ENCODE data around the gene GFY.

The GFY gene

DNA sequence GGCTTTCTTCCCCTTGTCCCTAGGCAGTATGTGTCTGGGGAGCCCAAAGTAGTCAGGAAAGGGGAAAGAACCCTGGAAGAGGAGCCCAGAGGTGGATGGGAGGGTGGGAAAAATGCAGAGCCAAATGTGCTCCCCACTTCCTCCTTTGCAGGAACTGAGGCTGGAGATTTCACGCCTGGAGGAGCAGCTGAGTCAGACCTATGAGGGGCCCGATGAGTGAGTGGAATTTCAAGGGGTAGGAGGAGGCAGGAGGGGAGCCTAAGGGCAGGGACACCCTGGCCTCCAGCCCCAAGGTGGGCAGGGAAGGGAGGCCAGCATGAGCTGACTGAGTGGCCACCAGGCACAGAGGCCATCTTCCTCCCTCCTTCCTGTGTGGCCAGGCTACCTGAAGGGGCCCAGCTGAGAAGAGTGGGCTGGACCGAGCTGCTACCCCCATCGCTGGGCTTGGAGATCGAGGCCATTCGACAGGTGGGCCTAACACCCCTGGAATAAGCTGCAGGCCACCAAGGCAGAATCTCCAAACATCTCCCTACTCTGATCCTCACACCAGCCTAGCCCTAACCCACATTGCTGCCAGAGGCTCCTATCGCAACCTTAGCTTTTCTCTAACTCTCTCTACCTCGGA, 16.3 kb upstream of the GFY start:
- DNase-seq (ENCODE audit: low read depth) = no peak

DNA sequence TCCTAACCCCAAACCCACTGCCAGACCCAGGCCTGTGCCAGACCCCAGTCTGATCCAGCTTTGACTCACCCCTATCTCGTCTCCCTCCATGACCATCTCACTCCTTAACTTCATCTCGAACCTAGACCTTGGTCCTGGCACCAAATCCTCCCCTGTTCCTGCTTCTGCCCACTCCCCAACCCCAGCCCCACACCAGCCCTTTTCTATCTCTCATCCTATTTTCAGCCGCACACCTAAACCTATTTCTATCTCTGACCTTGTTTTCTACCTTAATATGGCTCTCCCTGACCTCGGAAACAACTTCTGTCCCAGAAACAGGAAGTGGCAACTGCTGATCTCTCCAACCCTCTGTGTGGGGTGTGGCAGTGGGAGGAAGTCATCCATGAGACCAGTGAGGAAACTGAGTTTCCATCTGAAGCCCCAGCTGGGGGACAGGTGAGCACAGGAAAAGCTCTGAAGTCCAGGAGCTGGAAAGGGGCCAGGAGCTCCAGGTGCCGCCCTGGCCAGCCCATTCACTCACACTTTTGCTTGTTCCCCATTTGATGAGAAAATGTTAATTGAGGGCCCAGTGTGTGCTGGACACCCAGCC, 15.7 kb upstream of the GFY start:
- DNase-seq (ENCODE audit: low read depth) = no peak

DNA sequence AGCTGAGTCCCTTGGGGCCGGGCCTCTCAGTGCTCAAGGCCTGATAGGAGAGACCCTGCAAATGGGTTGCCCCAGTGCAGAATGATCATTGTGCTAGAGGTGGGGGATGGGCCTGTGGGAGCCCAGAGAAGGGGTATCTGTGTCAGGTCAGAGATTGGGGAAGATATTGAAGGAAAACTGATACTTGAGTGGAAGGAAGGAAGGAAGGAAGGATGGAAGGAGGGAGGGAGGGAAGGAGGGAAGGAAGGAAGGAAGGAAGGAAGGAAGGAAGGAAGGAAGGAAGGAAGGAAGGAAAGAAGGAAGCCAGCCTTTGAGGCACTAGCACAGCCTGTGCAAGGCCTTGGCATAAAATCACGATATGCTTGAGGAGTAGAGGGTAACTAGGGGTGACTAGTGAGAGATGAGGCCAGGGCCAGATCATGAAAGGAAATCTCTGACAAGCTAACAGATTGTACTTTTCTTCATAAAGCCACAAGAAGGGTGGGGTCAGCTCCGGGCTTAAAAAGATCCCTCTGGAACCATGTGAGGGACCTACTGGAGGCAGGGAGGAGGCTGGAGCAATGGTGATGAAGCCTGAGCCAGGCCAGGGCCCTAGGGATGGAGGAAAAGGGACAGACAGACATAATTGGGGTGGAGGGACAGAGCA, 13.4 kb upstream of the GFY start:
- DNase-seq (ENCODE audit: low read depth) = no peak

DNA sequence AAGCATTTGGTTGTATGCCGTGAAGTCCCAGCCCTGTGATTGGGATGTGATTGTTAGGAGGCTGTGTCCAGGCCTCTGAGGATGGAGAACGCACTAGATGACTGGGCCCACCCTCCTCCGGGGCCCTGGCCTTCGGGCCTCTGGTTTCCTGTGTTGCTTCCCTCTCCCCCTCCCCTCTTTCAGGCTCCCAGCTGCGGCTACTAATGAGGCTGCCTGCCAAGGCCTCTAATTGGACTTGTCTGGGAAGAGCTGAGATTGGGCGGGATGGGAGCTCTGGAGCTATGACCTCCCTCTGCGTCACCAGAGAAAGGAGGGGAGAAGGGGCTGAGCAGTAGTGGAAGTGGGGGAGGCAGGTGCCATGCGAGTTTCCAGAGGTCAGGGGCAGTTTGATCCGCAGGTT, 11.8 kb upstream of the GFY start:
- no peak for DNase-seq (ENCODE audit: low read depth)

DNA sequence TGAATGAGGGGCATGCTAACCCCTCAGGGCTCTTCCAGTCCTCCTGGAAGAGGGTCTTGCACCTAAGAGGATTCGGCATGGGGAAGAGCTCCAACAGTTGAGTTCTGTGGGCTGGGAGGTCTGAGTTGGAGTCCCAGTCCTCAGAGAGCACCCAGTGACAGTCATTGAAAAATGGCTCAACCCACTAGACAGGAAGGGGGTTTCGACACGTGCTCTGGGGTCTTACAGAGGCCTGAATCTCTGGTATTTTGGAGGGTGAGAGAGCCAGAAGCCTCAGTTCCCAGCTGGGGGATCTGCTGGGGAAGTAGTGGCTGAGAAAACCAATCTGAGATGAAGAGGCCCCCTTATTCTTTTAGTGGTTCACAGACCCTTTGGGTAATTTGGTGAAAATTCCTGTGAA, 10.9 kb upstream of the GFY start:
- no peak for DNase-seq (ENCODE audit: low read depth)

DNA sequence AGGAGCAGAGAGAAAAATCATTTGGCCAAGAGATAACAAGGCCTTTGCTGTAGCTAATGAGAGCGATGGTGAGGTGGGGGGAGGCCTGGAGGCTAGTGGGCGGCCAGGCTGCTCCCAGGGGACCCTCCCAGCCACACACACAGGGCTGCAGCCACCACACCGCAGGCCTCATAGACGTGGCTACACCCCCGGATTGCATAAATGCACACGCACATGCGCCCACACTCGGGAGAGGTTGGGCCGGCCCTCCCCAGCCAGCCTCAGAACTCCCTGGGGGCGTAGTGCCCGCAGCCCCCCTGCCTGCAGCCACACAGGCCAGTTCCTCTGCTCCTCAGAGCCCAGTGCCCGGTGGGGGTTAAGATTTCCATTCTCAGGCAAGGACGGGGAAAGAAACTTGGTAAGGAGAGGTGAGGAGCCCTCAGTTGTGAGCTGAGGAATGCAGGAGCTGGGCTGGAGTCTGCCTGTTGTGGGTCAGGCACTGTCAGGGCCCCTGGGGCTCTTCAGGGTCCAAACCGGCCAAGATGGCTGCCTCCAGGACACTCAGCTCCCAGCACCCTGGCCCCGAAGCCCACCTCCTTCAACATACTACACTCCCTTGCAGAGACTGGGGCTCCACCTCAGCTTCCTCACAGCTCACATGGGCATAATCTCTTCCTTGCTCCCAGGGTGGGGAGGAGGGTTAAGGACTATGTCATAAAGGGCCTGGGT, 9.9 kb upstream of the GFY start:
- DNase-seq (ENCODE audit: low read depth) = no peak

DNA sequence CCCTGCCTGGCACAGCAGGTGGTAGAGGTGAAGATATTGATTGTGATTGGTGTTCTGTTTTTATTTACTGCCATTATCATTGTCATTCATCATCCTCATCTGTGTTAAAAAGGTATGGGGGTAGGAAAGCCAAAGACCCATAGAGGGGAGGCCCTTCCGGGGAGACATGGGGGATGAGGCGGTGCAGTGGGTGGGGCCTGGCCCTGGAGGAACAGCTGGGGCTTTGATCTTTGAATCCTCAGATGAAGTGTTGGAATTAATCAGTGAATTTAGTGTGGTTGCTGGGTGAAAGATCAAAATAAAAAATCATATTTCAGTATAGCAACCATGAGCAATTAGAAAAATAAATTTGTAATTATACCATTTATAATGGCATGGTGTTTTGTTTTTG, 9.4 kb upstream of the GFY start:
- DNase-seq (ENCODE audit: low read depth) = no peak

DNA sequence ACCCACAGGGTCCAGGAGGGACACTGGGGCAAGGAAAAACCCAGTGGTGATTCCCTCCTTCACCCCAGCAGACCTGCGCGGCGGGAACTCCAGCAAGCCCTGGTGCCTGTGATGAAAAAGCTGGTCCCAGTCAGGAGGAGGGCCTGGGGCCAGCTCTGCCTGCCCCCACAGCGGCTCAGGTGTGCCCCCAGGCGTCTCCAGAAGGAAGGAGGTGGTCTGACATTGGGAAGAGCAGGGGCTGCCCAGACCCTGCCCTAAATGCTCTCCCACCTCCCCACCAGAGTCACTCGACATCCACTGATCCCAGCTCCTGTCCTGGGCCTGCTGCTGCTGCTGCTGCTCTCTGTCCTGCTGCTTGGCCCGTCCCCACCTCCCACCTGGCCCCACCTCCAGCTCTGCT, 8.1 kb upstream of the GFY start:
- DNase-seq (ENCODE audit: low read depth) = no peak

DNA sequence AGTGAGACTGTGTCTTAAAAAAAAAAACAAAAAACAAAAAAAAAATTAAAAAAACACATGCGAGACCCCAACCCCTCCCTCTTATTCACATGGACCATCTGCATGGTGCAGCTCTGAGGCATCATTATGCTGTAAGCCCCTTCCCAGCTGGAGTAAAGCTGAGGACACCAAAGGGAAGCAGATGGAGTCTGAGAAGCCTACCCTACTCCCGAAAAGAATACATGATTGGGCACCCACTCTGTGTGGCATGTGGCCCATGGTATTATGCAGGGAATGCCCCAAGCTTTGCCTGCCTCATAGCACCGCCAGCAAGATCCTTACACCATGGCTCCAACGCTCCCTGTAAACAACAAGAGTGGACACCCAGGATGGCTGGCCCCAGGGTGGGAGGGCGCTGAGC, 6.7 kb upstream of the GFY start:
- DNase-seq (ENCODE audit: low read depth) = no peak

DNA sequence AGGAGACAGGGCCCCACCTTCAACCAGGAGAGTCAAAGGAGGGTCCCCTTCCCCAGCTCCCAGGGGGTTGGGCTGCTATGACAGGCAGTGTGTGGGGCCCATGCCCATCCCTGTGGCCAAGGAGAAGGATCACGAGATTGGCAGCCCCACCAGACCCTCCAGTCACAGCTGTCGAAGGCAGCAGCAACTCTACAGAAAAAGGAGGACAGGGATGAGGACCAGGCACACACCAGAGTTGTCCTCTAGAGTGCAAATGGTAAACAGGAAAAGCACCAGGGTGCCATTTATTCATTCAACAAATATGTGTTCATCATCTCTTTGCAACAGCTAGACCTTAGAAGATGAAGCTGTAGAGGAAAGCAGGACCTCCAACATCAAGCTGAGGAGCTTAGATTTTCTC, 6.0 kb upstream of the GFY start:
- no peak for DNase-seq (ENCODE audit: low read depth)

DNA sequence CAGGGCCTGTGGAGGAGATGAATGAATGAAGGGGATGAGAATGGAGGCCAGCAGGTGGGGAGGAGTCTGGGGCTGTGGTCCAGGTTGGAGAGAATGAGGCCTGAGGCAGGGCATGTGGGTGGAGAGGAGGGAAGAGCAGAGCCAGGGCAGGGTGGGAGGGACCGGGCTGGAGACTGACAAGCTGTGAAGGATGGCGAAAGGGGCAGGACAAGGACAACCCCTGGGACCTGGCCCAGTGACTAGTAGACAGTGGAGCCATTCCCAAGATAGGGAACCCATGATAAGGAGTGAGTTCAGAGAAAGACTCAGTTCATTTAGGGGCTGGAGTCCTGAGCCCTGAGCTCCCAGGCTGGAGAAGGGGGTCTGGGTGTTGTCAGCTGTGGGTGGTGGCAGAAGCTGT, 5.0 kb upstream of the GFY start:
- no peak for DNase-seq (ENCODE audit: low read depth)

DNA sequence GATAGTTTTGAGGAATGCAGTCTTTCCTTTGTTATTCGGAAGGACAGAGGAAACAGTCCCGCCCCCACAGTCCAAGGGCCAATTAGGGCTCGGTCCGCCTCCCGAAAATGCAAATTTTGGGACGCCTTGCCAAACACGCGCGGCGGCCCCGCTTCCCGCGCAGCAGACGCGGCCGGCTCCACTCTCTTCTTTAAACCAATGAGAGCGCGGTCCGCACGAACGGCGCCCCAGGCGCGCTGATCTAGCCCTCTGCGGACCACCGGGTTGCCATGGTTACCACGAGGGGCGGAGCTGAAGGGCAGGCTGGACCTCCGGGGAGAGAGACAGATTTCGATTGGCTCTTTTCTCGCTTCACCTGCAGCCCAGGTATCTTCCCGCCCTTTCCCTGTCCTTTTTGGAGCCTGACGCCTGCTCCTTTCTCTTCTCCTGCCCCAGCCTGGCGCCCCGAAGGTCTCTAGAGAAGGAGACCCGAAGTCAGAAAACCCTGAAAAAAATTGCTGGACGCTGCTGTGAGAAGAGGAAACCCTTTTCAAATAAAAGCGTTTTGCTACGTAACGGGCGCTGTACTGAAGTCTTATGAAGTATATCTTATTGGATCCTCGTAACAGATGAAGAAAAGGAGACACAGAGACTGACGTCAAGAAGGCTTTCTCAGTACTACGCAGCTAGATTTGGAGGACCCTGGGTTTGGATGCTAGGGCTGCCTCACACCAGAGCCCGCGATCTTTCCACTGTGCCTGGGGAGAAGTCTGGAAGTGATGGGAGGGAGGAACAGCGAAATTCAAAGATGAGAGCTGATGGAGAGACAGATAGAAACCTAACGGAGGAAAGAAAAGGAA, 3.9 kb upstream of the GFY start:
- no peak for DNase-seq (ENCODE audit: low read depth)

DNA sequence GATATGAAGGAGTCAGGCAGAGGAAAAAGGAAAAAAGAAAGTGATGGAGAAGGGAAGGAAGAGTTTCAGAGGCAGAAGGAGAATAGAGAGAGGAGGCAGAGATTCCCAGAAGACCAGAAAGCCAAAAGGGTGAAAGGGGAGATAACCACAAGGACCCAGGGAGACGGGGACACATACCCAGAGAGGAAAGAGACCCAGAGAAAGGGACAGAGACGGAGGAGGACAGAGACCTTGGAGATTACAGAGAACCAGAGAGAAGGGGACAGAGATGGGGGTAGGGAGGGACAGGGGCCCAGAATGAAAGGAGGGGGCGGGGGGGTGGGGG, 3.3 kb upstream of the GFY start:
- no peak for DNase-seq (ENCODE audit: low read depth)

DNA sequence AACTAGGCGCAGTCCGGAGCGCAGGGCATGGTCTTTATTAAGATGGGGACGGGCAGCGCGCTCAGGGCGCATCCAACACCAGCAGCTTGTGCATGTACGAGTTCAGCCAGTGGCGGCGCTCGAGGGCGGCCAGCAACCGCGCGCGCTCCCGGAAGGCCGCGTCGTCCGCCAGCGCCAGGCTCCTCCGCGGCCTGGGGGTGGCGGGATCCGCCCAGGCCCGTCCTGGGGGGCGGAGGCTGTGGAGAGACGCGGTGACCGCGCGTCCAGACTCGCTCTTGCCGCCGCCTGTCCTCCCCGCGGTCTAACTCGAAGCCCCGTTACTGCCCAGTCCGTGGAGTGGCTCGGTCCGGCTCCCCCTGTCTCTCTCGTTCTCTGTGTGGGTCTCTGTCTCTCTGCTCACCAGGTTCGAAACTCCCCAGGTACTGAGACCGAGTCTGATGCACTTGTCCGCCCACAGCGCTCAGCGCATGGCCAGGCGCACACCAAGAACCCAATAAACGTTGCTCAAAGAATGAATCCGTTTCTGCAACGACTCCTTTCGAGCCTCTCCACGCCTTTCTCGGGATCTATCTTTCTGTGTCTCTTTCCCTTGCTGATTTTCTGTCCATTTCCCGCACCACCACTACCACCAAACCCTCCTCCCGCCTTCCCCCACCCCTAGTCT, 2.6 kb upstream of the GFY start:
- DNase-seq (ENCODE audit: low read depth) = no peak

DNA sequence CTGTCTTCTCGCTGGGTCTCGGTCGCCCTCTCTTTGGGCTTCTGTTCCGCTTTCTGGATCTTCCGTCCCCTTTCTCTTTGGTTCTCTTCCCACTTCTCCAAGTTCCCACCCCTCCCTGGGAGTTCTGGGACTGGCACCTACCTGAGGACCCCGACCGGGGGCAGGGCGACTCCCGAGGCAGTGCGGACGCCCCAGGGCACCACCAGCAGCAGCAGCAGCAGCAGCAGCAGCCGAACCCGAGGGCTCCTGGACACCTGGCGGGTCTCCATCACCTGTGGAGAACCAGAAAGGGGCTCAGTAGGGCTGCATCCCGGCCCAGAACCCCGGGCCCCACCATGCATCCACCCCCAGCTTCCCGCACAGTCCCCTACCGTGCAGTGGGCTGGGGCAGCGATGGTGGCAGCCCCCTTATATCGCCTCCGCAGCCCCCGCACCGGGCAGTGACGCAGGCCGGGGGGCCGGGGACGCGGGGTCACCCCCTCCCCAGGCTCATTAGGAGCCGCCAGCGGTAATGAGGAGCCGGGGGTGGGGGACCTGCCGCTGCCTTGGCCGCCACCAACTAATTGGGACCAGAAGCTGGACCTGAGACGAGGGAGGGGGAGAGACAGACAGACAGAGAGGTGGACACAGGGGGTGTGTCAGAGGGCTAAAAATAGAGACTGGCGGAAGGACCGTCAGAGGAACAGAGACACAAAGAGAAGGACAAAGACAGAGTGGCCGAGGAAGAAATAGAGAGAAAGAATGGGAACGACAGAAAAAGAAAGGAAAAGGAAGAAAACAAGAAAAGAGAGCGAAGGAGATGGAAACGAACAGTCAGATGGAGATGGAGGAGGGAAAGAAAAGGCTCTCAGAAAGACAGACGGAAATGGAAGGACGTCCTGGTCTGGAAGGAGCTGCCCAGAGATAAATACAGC, 1.9 kb upstream of the GFY start, which contains the start of gene PTH2:
Gene PTH2 (minus strand): TSS at position 371 of the 914 bp plus-strand sequence. CDS start 102 bp downstream, at position 269.
- DNase-seq (ENCODE audit: low read depth) = no peak

DNA sequence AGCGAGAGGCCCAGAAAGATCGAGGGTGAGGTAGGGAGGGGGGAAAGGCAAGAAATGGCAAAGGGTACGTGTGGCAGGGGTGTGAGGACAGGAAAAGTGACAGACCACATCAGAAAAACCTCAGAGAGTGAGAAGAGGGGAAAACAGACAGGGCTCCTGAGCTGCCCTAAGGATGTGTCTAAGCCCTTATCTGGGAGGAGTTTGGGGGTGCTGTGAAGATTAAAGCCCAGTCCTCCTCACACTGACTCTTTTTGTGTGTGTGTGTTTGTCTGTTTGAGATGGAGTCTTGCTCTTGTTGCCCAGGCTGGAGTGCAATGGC, 1.2 kb upstream of the GFY start:
- no peak for DNase-seq (ENCODE audit: low read depth)

DNA sequence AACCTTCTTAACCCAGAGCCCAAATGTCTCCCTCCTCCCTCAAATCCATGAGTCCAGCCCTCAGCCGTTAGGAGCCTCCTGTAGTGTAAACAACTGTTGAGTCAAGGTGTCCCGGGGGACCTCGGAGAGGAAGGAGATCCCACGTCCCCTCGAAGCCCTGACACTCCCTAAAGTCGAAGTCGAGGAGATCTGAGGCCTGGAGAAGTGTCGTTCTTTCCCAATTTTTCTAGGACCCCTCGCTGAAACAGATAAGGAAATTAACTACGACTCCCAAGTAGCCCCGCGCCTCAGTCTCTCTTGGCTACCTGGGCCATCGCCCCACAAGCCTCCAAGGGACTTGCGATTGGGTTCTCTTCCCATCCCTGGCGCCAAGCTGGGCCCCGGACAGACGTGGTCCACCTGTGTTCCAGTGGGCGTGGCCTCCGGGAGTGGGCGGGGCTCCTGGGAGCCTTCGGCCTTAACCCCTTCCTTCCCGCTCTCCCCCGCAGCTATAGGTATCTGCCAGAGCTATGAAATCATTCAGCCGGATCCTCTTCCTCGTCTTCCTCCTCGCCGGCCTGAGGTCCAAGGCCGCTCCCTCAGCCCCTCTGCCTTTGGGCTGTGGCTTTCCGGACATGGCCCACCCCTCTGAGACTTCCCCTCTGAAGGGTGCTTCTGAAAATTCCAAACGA, 869 bp downstream of the GFY start:
- no peak for DNase-seq (ENCODE audit: low read depth)

DNA sequence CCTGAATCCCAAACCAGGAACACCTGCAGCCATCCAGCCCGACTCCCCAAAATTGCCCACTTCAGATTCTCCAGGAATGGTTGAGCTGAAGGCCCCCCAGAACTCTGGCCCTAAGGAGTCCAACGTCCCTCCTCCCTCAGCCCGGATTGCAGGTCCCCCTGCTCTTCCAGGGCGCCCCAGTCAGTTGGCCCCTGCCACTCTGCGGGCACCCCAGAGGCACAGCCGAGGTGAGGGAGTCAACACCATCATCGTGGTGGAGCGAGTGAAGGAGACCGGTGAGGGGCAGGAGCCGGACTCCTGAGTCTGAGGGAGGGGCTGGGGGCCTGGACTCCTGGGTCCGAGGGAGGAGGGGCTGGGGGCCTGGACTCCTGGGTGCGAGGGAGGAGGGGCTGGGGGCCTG, 2.2 kb downstream of the GFY start:
- DNase-seq (ENCODE audit: low read depth) = no peak

DNA sequence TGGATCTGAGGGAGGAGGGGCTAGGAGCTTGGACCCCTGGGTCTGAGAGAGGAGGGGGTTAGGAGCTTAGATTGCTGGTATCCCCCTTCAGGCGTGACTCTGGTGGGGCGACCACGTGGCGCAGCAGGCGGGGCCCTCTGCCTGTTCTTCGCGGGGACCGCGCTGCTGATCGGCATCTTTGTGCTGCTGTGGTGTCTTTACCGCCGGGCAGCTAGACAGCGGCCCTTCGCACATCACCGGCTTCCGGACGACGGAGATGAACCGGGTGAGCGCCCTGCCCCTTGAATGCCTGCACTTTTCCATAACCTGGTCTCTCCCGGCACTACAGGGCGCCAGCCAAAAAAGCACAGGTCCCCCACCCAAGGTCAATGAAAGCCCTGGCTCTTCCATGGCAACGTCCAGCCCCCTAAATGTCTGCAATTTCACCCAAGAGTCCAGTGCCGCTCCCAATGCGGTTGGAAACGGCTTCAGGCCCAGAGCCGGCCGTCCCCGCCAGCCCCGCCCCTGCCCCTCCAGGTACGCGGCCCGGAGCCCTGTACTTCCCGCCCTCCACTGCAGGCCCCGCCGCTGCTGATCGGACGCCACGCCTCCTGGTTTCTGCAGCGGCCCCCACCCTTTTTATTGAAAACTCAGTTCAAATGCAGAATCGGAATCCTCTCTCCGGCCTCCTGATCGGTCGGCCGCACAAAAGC, 2.8 kb downstream of the GFY start:
- DNase-seq (ENCODE audit: low read depth) = no peak

All from fibroblast of the conjunctiva (primary cell).